ENCODE results near the gene TXNRD3.

DNA sequence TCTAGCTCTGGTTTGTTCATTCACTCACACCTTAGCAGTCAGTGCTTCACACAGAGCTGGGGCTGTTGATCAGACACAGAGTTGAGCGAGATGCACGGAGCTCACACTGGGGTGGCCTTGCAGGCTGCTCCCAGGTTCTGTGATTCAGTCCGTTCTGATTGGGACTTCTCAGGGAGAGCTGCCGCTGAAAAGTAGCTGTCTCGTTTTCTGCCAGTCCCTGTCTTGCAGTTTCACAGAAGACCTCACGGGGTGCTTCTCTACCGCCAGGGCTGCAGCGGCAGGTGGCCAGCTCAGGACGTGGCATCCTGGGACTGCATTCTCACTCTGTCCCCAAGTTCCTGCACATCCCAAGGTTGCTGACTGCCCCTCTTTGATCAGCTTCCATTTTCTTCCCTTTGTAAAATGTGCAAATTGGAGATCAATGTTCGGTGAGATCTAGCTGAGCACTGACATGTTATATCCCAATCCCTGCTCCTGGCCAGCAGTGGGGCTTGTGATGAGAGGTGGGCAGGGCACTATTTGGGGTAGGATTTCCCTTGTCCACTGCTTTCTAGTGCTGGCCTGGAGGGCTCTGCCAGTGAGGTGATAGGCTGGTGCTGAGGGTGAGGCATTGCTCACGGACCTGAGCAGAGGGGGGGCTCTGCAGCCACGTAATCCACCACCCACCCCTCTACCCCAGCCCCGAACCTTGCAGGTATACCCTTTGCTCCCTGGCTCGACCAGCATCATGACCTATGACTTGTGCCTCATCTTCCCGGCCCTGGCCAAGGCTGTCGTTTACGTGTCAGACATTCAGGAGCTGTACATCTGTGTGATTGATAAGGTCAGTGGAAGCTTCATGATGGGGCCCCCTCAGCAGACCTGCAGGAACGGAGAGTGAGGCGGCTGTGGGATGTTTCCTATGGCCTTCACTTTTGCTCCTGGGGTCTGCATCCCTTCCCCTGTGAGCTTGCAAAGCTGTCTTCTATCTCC is 5.3 kb upstream of the TXNRD3 start:
- TF ChIP-seq CTCF (IDR thresholded peaks at IDR 0.05 in 8 of 11, conservative IDR thresholded peaks at IDR 0.05 in 3 of 11) (no peak), POLR2AphosphoS5 (IDR thresholded peaks at IDR 0.05) (no peak)

All from spleen (tissue), 7 donors.